GM18526 (cell line): ENCODE measurements around the gene EXOC4.

Experiments
- POLR2A ChIP-seq: IDR thresholded peaks from 3 replicates; pipeline ENCODE4 v1.6.1; 2011; ENCODE audit not compliant: insufficient read length; ENCODE audit errors: extremely low read depth

Gene EXOC4

DNA sequence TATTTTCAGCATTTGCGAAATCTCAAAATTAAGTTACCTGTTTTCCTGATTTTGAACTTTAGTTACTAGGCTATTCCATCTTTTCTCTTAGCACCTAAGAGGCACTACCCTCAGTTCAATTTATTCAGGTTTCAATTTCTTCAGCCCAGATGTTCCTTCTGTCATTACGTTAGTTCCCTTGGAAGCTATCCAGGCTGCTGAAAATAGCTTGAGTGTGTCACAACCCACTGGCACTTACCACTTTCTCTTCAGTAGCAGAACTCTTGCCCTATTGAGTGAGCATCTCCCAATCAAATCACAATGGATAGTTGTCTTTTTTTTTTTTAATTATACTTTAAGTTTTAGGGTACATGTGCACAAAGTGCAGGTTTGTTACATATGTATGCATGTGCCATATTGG, 541.6 kb downstream of the EXOC4 start:
- TF ChIP-seq POLR2A = no peak

DNA sequence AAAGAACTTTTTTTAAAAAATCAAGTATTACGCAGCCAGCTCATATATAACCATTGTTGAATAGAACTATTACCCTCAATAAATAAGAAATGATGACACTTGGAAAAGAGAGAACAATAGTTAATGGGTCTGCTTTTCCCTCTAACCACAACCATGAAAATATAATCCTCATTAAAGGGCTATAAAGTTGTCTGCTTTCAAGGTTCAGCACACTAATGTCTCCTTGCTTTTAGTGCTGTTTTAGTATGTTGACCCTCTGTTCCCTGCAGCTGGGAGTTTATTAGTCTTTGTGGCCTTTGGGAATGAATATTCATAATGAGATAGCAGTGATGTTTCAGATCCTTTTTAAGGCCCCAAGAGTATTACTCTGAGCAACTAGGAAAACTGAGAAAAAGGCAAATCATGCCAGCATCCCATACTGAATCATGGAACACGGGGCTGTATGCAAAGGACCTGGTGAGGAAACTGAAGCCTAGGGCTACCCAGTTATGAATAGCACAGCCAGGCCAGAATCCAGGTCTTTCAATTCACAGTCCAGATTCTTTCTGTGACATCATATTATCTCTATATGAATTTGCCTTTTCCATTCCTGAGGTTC, 542.3 kb downstream of the EXOC4 start:
- no peak for TF ChIP-seq POLR2A

DNA sequence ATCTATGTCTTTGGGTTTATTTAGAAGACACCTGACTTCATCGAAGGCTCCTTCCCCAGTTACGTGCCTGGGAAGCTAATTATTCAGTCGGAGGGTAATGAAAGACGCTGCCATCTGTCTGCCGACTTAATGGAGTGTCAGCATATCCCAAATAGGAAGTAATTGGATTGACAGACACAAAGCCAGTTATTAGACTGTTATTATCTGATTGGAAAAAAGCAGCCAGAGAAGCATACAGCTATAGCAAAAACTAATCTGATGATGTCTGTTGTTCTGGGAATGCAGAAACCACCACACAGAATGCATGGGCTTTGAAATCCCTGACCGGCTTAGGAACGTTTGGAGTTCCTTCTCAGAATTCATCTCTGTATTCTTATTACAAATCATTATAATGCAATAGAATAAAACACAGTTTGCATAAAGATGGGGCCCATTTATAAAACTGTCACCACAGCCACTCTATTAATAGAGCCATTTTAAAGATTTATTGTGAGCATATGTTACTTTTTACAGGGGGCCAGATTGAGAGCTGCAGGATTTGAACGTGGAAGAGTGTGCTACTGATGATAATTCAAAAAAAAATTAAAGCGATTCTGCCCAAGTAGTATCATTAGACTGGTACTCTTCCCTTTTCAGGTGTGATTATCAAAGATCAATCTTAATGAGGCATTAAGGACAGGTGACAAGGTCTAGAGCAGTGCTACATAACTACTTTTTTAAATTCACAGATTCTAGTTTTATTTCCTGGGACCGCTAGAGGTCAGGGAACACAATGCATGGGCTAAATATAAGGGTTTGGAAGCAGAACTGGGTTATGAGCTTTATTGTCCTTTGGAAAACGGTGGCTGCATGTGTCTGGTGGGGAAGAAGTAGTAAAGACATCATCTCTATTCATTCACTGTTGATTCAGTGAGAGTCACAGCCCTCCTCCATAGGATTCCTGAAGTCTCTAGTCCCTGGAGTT, 544.2 kb downstream of the EXOC4 start:
- TF ChIP-seq POLR2A = no peak

DNA sequence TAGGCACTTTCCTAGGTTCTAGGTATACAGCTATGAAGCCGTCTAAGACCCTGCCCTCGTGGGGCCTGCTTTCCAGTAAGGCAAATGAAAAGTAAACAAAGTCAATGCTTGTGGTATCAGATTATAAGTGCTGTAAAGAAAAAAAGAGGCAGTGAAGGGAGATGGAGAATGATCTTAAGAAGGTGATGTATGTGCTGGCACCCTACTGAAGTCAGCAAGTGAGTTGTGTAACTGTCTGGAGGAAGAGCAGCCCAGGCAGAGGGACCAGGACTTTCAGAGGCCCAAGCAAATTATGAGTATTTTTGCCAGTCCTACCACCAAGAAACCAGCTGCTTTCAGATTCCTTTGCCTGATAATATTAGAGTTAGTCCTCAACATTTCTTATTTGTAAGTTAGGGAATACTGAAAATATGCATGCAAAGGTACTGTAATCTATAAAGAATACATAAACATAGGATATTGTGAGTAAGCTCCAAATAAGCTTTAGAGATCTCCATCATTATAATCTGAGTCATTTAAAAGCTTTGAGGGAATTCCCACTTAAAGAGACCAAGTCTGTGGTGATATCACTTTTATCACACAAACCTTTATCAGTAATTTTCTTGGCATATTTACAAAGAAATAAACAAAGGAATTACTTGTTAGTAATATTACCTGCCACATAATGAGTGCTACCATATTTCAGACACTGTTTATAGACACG, 545.1 kb downstream of the EXOC4 start:
- no peak for TF ChIP-seq POLR2A

DNA sequence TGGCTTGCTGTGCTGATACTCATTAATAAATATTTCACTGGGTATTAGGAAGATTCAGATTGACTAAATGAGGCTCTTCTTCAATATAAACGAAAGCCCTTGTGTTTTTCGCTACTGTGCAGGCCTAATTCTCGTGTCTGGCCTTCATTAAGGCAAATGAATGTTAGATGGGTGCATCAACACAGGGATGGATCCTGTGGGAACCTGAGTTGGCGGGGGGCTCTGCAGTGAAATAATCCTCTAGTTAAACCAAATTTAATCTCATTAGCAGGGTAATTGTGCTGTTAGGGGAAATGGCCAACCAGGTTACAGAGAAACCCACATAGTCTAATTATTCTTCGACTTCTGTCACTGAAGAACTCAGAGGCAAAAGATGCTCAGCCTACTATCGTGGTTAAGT, 548.5 kb downstream of the EXOC4 start:
- no peak for TF ChIP-seq POLR2A

DNA sequence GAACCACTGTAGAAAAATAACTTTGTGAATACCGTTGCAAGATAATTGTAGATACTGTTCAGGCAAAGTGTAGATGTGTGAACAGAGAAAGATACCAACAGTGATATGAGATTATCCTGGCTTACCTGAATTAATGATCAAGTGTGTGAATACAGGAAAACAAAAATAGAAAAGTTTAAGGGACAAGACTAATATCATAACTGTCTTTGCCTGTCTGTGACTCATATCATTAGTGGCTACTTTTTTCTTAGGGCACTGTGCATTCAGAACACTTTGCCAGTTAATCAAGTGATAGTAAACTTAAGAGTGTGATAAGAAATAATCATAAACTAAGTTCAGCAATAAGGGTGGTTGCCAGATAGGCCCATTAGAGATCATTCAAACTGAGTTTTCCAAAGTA, 551.2 kb downstream of the EXOC4 start:
- TF ChIP-seq POLR2A = no peak

DNA sequence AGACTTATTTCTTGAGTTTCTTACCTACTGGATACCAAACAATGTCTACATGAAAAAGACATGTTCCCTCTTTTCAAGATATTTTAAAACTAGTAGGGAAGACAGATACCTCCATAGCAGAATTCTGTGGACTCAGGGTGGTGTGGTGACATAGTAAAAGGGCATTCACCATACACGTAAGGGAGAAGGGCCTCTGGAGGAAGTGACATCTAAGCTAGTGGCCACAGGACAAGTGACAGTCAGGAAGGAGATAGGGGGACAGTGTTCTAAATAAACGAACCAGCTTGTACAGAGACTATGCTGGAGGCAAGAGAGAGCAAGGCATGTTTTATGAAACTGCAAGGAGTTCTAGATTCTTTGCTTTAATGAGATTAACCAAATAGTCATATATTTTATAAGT, 552.5 kb downstream of the EXOC4 start:
- no peak for TF ChIP-seq POLR2A

DNA sequence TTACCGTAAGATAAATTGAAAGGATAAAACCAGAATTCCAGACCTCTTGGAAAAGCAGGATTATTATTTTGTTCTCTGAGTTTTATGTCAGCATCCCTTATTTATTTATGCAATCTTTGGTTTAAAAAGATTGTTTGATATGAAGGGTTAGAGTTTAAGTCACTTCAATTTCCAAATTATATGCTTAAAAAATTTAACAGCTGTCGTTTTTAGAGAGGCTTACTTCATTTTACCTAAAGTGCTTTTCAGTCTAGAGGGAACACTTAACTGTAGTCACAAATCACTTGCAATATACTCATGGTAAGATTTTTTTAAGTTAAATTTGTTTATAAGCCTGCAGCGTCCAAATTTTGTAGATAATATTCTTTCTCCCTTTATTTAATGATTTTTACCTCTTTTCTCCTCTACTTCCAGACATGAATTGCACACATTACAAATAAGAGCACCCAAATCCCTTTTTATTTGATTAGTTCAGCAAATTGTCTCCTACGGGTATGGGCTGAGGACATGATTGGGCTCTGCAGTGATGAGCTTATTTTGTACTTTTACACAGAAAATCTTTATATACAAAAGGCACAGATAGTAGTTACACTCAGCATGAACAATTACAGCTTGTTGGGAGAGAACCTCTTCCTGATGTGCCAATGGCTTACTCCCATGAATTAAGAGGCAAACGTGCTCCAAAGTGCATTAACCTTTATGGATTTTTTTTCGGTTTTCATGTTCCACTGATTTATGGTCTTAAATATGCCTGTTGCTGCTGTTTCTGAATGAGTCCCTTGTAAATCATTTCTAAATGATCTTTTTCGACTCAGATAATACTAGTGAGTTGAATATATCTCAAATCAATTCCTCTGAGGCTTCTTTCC, 555.0 kb downstream of the EXOC4 start:
- TF ChIP-seq POLR2A = no peak

DNA sequence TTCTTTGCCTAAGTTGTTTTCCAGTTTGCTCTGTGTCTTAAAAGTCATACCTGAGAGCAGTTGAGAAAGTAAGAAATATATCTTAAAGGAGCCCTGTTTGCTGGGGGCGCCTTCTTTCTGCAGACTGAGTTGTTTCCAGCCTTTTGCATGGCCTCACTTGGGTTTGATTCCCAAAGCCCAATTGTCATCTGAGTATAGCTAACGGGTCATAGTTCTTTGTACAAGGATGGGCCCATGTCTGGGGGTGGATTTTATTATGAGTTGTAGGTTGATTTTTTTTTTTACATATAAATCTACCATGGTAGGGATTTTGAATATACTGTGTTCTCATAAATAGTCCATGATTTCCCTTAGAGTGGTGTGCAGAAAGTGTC, 555.6 kb downstream of the EXOC4 start:
- no peak for TF ChIP-seq POLR2A

DNA sequence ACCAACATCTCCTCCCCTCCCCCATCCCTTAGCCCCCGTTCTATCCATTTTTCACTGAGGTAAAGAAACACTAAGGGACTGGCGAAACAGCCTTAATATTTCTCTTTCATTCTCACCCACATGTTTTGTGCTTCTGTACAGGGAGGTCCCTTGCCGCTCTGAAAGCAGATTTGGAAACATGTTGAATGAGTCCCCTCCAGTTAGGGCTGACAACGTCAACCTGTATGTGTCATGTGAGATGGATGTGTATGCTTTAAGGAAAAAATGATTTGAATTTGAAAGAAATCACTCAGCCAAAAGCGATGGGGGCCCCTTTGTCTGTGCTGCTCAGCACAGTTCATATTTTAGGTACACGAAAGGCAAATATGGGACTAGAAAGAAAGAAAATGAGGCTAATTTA, 560.0 kb downstream of the EXOC4 start:
- TF ChIP-seq POLR2A = no peak

DNA sequence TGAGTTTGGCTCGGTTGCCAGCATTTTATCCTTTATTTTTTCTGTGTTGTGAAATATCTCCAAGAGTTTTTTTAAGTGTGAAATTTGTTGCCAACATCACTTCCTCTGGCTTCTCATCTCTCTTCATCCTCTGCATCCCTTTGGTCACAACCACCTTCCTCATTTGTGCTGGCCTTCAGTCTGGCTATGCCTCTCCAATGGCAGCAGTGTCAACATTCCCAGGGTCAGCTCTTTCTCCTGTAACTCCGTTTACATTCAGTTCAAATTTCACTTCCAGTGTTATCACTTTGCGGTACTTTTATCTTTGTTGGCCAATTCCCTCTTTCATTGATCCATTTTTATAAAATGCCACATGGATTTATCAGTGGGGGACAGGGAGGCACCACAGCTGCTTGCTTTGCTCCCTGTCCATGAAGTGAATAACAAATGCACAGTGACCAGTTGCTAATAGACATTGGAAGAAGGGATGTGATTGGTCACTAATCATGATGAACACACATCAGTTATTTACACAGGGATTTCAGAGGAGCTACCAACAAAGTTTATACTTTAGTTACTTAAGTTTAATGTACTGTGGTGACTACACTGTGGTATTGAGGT, 562.8 kb downstream of the EXOC4 start:
- no peak for TF ChIP-seq POLR2A

DNA sequence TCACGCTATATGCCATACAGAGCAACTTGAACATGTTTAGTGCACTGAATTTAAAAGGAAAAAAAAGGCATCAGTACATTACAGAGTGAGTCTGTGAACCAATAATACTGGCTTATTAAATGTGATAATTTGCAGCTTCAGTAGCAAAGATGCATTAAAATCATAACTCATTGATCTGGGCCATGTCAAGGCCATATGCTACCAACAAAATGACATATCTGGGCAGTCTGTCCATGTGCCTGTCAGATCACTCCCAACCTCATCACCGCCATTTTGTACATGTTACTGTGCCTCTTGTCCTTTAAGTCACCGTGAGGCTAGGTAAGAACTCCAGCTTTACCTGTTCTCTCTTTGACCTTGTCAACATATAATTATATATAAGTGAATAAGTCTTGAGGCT, 566.8 kb downstream of the EXOC4 start:
- no peak for TF ChIP-seq POLR2A

DNA sequence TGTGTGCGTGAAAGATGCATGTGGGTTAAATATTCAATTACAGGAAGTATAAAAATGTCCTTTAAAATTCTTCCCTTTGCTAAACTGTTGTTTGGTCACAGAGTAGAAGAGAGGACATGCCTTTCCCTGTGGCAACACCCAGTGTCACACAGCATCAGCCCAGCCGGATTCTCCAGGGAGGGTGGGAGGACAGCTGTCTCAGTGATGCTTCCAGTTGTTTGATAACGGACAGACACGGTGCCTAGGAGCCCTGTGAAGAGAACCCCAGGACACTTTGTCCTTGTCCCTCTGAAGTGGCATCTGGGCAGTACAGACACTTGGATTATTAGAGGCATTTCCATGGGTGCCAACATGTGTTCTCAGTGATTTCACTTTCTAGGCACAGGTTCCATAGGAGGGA, 567.7 kb downstream of the EXOC4 start:
- no peak for TF ChIP-seq POLR2A

DNA sequence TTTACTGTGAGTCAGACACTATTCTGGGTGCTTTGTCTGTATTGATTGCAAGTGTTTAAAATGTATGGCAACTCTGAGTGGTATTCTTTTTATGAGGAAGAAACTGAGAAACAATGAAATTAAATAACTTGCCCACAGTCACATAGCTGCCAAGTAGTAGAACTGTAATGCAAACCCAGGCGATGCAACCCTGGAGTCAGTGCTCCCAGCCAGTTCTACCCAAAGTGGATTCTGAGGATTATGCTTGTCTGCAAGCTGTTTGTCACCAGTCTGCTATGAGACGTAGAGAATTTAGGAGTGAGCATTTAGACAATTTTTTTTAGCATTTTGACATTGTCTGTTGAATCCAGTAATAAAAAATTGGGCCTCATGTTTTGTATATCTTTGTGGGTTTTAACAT, 568.3 kb downstream of the EXOC4 start:
- TF ChIP-seq POLR2A = no peak
